ENCODE measurements around the gene CISTR. TPM values are rescaled to one million over a fixed set of nuclear protein-coding genes. Genes with fewer than 3 reads are reported as not detected.

CISTR gene
- total RNA-seq, 1 experiment from 2014 or later = not detected

GRCh38 chr12:53786411-53786810 is 34.6 kb upstream of the CISTR start:
- Histone ChIP-seq H3K4ac (ENCODE audit: low read depth, low read length) (no peak overlapping the region), H3K27ac (ENCODE audit: insufficient read length, low read depth, low read length) (no peak overlapping the region), H2BK5ac (ENCODE audit: insufficient read length, low read length) (no peak overlapping the region), H3K23ac (ENCODE audit: insufficient read length, low read depth, low read length) (no peak overlapping the region), H4K20me1 (ENCODE audit: control insufficient read depth, insufficient read depth, insufficient read length) (no peaks in the 10 kb centered on the region), H4K5ac (ENCODE audit: insufficient read length, low read depth, low read length) (no peak overlapping the region), H3T11ph (ENCODE audit: low read length) (no peak overlapping the region), H3K23me2 (ENCODE audit: insufficient read length, low read depth, low read length, poor library complexity, severe bottlenecking) (no peaks in the 10 kb centered on the region), H4K91ac (ENCODE audit: insufficient read length, low read depth, low read length) (no peak overlapping the region), H3K79me2 (ENCODE audit: insufficient read depth, low read length) (no peaks in the 10 kb centered on the region), H3K27me3 (ENCODE audit: insufficient read depth, low read length) (no peaks in the 10 kb centered on the region), H3K18ac (ENCODE audit: insufficient read length, low read depth, low read length) (no peak overlapping the region), H2BK15ac (ENCODE audit: low read depth, low read length) (no peak overlapping the region), H2BK20ac (ENCODE audit: low read depth, low read length, poor library complexity, severe bottlenecking) (no peak overlapping the region), H2AK5ac (ENCODE audit: insufficient read length, low read length) (no peak overlapping the region), H3K56ac (ENCODE audit: insufficient read length, low read depth, low read length) (no peak overlapping the region), H4K8ac (replicated peaks; ENCODE audit: insufficient read length, low read depth, low read length) (no peak overlapping the region), H2AFZ (ENCODE audit: low read length) (no peak overlapping the region), H3K79me1 (ENCODE audit: insufficient read depth, low read depth, low read length, poor library complexity, severe bottlenecking) (no peaks in the 10 kb centered on the region), H3K9me3 (ENCODE audit: control insufficient read depth, low read depth, low read length) (no peaks in the 10 kb centered on the region), H3K9ac (ENCODE audit: extremely low read depth, insufficient read length, low read length) (no peak overlapping the region), H3K14ac (ENCODE audit: insufficient read depth, low read length) (no peak overlapping the region), H2BK12ac (ENCODE audit: insufficient read length, low read depth, low read length) (no peak overlapping the region), H3K4me1 (ENCODE audit: insufficient read depth, low read length) (no peaks in the 10 kb centered on the region), H2BK120ac (ENCODE audit: low read depth, low read length, poor library complexity, severe bottlenecking) (no peak overlapping the region), H3K4me2 (ENCODE audit: insufficient read depth, insufficient read length, low read length) (no peak overlapping the region)
- Mint-ChIP-seq H3K27me3 (ENCODE audit: low read depth) (peaks cover 44% of the 10 kb centered on the region), H3K36me3 (ENCODE audit: insufficient read depth in 1 of 3, low read depth in 3 of 3) (no peaks in the 10 kb centered on the region), H3K27ac (no peak overlapping the region; a peak in 1 of 7 replicates), H3K4me3 (no peak overlapping the region), H3K4me1 (peaks cover 11 to 13% of the 10 kb centered on the region in 2 experiments; a peak in 3 of 4 replicates), H3K9me3 (no peaks in the 10 kb centered on the region)
- no CpG with 5 or more reads among the region's 7 CpGs for WGBS (ENCODE audit: extremely low coverage, insufficient read length, low lambda C conversion rate)
- no peak for DNase-seq
- TF ChIP-seq CTCF (conservative IDR thresholded peaks at IDR 0.05) = no peak
